ENCODE results near the gene ABLIM2. TPM values are rescaled to one million over a fixed set of nuclear protein-coding genes. Genes with fewer than 3 reads are reported as not detected.

ABLIM2 gene
- total and polyA plus RNA-seq, 2 of the 4 experiments (the other 2 are of a cell fraction) = under 0.01 to 0.10 TPM

DNA sequence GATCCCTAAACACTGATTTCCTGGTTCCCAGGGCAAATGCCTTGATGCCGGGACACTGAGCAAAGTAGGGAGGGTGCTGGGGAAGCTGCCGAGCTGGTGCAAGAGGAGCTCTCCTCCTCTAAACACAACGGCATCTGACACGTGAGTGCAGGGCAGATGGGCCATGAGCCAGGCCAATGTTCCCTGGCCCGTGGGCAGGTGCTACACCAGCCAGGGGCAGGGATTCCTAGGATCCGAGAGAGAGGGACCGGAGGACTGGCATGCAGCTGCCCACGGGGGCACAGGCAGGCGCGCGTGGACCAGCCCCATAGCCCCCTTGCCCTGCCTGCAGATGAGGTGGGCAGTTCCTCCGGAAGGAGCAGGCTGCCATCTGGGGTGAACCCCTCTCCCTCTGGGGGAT lies 152.1 kb downstream of the ABLIM2 start:
- CTCF ChIA-PET = no interaction called here

More for the DNA sequence above, 152.1 kb downstream of the ABLIM2 start:
- Histone ChIP-seq H2BK120ac (ENCODE audit: low read depth, low read length) (no peak overlapping the region), H3K4me2 (ENCODE audit: low read depth, low read length) (no peak overlapping the region), H3K9me3 (ENCODE audit: control insufficient read depth, insufficient read depth, low read length) (no peaks in the 10 kb centered on the region), H3K4me3 (ENCODE audit: insufficient read depth, low read depth, low read length) (no peak overlapping the region), H3K18ac (ENCODE audit: low read depth, low read length) (no peak overlapping the region), H3K4ac (ENCODE audit: low read depth, low read length) (no peak overlapping the region), H3K9me1 (ENCODE audit: insufficient read depth, low read length) (no peaks in the 10 kb centered on the region), H3K14ac (replicated peaks; ENCODE audit: low read depth, low read length) (no peak overlapping the region), H3K27ac (ENCODE audit: insufficient read depth, low read length) (no peak overlapping the region), H4K5ac (ENCODE audit: low read depth, low read length) (no peak overlapping the region), H3K9ac (ENCODE audit: low read depth, low read length) (no peak overlapping the region), H4K8ac (ENCODE audit: low read depth in 2 of 2, low read length in 2 of 2) (no peak overlapping the region), H3K23ac (ENCODE audit: low read depth, low read length) (no peak overlapping the region), H2BK20ac (ENCODE audit: low read depth, low read length) (no peak overlapping the region), H4K91ac (ENCODE audit: insufficient read depth, low read depth, low read length) (no peak overlapping the region), H2AFZ (replicated peaks; ENCODE audit: low read length, poor library complexity) (no peak overlapping the region), H3K27me3 (ENCODE audit: control insufficient read depth, insufficient read depth, low read length) (peaks cover 85% of the 10 kb centered on the region), H3K36me3 (ENCODE audit: control insufficient read depth, insufficient read depth, low read length) (no peaks in the 10 kb centered on the region), H3K4me1 (ENCODE audit: control insufficient read depth, insufficient read depth, low read length) (no peaks in the 10 kb centered on the region), H2BK15ac (ENCODE audit: low read depth, low read length) (no peak overlapping the region), H3K56ac (ENCODE audit: extremely low read depth, insufficient read depth, low read length) (no peak overlapping the region), H3K79me1 (ENCODE audit: low read depth in 1 of 2, low read length in 2 of 2) (no peaks in the 10 kb centered on the region), H2AK5ac (ENCODE audit: low read depth, low read length) (no peak overlapping the region), H2BK5ac (ENCODE audit: low read depth, low read length, poor library complexity, severe bottlenecking) (no peak overlapping the region), H2AK9ac (replicated peaks; ENCODE audit: low read depth, low read length, poor library complexity) (no peak overlapping the region), H4K20me1 (ENCODE audit: insufficient read depth, low read length) (peaks cover 3% of the 10 kb centered on the region; the same call in 1 of the 2 replicates)
- dilution Hi-C loops (cut with HindIII; ENCODE audit: low sequenced_read_pairs, unreplicated experiment) = no loop called here
- 80% methylated on average over 2 of the region's 12 CpGs; no CpG with 5 or more reads in 1 of the 2 experiments for WGBS, 2 experiments (ENCODE audit: extremely low coverage in 2 of 2, insufficient read length in 1 of 2)
- in situ Hi-C loops (cut with MboI; ENCODE audit: low sequenced_read_pairs) = no loop called here
- intact Hi-C loops (cut with micrococcal nuclease) = no loop called here
- POLR2A ChIA-PET (ENCODE audit: unreplicated experiment) = no interaction called here
- BruUV-seq (replicated peaks) = no TSS peak
- no peak for ATAC-seq (ENCODE audit: low read depth)
- TF ChIP-seq, protein P1, sequence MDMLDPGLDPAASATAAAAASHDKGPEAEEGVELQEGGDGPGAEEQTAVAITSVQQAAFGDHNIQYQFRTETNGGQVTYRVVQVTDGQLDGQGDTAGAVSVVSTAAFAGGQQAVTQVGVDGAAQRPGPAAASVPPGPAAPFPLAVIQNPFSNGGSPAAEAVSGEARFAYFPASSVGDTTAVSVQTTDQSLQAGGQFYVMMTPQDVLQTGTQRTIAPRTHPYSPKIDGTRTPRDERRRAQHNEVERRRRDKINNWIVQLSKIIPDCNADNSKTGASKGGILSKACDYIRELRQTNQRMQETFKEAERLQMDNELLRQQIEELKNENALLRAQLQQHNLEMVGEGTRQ (IDR thresholded peaks at IDR 0.05; ENCODE audit: low read depth, low read length) = no peak
- TF ChIP-seq FOS (IDR thresholded peaks at IDR 0.05; ENCODE audit: low read depth, low read length) (no peak), NFE2L2 (IDR thresholded peaks at IDR 0.05; ENCODE audit: low read depth, low read length) (no peak), MAZ (IDR thresholded peaks at IDR 0.05; ENCODE audit: borderline replicate concordance, low read depth, low read length) (no peak), RFX5 (IDR thresholded peaks at IDR 0.05; ENCODE audit: low read depth, low read length) (no peak), RCOR1 (IDR thresholded peaks at IDR 0.05; ENCODE audit: insufficient replicate concordance, low read length) (no peak), CEBPB (IDR thresholded peaks at IDR 0.05; ENCODE audit: low read depth, low read length) (no peak), RAD21 (IDR thresholded peaks at IDR 0.05; ENCODE audit: low read length) (no peak), POLR2A (IDR thresholded peaks at IDR 0.05; ENCODE audit: low read depth, low read length) (no peak), CHD1 (IDR thresholded peaks at IDR 0.05; ENCODE audit: low read depth, low read length) (no peak), MAFK (IDR thresholded peaks at IDR 0.05; ENCODE audit: low read depth, low read length) (no peak), BHLHE40 (IDR thresholded peaks at IDR 0.05; ENCODE audit: low read depth, low read length) (no peak), SMC3 (IDR thresholded peaks at IDR 0.05; ENCODE audit: low read depth, low read length) (no peak), MXI1 (IDR thresholded peaks at IDR 0.05; ENCODE audit: borderline replicate concordance, low read depth, low read length) (no peak)
- TF ChIP-seq, protein P2, sequence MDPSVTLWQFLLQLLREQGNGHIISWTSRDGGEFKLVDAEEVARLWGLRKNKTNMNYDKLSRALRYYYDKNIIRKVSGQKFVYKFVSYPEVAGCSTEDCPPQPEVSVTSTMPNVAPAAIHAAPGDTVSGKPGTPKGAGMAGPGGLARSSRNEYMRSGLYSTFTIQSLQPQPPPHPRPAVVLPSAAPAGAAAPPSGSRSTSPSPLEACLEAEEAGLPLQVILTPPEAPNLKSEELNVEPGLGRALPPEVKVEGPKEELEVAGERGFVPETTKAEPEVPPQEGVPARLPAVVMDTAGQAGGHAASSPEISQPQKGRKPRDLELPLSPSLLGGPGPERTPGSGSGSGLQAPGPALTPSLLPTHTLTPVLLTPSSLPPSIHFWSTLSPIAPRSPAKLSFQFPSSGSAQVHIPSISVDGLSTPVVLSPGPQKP (IDR thresholded peaks at IDR 0.05; ENCODE audit: borderline replicate concordance, low read depth, low read length) = no peak
- TF ChIP-seq, protein P3, sequence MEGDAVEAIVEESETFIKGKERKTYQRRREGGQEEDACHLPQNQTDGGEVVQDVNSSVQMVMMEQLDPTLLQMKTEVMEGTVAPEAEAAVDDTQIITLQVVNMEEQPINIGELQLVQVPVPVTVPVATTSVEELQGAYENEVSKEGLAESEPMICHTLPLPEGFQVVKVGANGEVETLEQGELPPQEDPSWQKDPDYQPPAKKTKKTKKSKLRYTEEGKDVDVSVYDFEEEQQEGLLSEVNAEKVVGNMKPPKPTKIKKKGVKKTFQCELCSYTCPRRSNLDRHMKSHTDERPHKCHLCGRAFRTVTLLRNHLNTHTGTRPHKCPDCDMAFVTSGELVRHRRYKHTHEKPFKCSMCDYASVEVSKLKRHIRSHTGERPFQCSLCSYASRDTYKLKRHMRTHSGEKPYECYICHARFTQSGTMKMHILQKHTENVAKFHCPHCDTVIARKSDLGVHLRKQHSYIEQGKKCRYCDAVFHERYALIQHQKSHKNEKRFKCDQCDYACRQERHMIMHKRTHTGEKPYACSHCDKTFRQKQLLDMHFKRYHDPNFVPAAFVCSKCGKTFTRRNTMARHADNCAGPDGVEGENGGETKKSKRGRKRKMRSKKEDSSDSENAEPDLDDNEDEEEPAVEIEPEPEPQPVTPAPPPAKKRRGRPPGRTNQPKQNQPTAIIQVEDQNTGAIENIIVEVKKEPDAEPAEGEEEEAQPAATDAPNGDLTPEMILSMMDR (conservative IDR thresholded peaks at IDR 0.05; ENCODE audit: low read depth, low read length) = no peak
- DNase-seq = no peak
